CD4-positive, alpha-beta T cell treated with Interleukin-17A for 4 hours (primary cell): ENCODE measurements around the gene ANKS1B.
"Not testable (repeated sequence)": the region's sequence is repeated elsewhere in the genome, so short reads cannot be mapped to it uniquely, and the experiment has no call there.

Experiments
- DNase-seq: peaks from one replicate; pipeline ENCODE4 v3.0.0-alpha.2; 2020; ENCODE audit warnings: mixed read lengths

The ANKS1B gene

DNA sequence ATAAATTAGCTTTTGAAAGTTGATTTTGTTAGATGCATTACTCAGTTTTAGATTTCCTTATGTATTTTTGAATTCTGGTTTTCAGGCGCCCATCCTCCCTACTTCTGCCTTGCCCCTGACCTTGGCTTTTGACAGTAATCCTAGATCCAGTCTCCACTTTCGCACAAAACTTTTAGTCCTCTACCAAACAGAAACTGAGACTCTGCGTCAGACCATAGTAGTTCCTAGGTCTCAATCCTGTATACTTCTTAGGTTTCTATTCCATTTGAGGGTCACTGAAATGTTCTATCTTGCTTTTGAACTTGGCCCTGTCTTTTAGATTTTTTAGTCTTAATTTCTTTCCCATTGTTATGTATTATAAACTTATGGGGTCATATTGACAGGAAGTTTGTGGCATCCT lies 645.1 kb downstream of the ANKS1B start:
- no peak for DNase-seq

DNA sequence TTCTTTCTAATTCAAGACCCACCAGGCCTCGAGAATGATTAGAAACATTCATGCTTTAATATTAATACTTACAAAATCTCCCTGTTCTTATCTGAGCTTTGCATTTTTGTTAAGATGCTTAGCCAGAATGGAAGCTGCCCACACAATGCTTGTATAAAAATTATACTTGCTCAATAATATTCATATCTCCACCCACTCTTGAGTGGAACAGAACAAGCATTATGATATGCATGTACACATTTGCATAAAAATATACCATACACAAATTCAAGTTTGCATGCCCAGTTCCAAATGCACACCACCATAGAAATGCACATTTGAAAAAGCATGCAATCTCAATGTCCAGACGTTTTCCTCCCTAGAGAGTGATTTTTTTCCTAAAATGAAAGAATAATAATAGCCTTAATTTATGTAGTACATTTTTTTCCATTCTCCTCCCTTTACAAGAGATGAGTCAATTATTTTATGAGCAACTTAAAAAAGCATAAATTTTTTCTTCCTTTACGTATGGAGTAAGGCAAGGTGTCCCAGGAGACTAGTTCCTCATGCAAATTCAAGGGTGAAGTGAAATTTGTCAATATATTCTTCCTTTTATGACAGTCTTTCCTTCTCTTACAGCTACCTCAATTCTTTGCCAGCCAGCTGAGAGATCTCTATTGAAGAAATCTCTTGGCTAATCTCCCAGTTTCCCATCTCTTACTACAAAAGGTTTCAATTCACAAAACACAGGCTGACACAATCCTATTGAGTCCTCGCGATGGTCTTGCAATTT lies 650.3 kb downstream of the ANKS1B start:
- DNase-seq = no peak

DNA sequence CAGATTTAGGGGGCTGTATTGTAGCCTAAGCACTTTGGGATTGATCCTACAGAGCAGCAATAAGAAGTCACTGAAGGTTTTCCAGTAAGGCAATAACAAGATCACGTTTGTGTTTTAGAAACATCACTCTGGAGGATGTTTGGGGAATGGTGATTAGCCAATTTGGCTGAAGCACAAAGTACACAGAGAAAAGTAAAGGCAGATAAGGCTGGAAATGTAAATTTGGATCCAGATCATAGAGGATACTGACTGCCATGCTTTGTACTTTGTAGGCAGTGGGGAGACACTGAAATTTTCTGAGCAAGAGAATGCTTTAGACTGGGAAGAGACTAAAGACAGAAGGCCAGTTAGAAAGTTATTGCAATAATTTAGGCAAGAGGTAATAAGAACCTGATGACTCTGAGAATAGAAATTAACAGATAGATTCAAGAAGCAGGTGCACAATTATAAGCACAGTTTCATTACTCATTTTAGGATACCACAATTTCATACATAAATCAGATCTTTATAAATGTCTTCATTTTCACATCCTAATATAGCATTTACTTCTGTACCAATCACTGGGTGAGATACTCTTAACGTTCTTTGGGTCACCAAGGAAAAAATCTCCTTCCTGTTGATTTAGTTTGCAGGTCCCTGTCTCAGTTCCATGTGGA lies 651.7 kb downstream of the ANKS1B start:
- DNase-seq = no peak

DNA sequence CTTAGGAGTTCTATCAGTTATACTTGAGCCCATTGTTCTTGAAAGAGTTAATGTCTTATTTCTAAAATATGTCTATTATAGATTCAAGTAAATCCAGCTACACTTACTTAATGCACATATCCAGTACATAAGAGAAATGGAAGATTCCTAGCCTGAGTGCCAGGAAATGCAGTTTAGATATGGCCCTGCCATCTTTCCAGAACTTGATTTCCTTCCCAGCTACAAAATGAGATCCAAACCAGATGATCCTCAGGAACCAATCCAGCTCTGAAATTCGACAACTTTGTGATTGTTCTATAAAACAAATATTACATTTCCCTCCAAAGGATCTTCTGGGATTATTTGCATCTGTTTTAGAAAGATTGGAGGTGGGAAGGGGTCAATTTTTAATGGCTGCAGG lies 654.5 kb downstream of the ANKS1B start:
- DNase-seq = no peak

DNA sequence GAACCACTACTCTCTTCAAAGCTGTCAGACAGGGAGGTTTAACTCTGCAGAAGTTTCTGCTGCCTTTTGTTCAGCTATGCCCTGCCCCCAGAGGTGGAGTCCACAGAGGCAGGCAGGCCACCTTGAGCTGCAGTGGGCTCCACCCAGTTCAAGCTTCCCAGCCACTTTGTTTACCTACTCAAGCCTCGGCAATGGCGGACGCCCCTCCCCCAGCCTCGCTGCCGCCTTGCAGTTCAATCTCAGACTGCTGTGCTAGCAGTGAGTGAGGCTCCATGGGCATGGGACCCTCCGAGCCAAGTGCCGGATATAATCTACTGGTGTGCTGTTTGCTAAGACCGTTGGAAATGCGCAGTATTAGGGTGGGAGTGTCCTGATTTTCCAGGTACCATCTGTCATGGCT lies 663.5 kb downstream of the ANKS1B start:
- not testable (repeated sequence) for DNase-seq

DNA sequence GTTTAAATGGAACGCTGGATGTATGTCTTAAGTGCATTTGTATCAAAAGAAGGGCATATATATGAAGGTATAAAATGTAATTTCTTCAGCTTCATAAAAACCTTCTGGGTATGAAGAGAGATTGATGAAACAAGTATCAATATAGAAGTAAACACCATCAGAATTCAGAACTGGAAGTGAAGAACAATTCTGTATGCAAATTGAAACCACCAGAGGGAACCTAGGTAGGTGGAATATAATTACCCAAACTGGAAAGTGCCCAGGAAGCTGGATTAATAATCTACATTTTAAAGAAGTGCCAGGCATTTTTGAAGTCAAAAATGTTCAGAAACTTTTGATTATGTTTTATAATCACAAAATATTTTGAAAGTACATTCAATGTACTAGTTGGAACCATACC lies 673.4 kb downstream of the ANKS1B start:
- DNase-seq = no peak

DNA sequence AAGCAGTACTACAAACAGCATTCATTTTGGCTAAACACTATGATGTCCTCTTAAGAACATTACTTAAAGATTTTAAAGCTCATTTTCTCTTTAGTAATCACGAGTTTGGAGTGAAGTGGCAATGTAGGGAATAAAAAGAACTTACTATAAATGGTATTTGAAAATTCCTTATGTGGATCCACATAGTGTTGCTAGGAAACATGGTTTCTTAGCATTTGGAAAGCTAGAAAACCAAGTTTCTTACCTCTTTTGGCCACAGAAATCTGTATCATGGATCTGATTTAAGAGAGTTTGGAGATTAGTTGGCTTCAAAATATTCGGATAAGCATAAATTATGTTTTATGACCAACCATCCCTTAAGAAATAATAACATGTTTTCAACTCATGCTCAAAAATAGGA lies 674.9 kb downstream of the ANKS1B start:
- DNase-seq = no peak

DNA sequence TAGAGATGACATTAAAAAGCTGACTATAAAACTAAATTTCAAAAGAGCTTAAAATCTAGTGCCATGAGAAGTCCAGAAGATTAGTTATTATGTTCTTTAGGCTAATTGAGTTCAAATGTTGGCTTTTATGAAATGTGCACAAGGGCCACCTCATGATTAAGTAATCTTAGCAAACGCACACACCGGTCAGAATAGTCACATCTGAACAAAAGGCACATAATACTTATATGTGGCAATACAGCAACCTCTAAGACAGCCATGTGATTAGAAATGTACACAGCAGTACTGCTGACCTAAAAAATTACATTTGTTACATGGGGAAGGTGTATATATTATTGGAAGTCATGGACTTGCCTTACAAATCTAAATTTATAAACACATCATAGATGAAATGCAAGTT lies 681.9 kb downstream of the ANKS1B start:
- no peak for DNase-seq

DNA sequence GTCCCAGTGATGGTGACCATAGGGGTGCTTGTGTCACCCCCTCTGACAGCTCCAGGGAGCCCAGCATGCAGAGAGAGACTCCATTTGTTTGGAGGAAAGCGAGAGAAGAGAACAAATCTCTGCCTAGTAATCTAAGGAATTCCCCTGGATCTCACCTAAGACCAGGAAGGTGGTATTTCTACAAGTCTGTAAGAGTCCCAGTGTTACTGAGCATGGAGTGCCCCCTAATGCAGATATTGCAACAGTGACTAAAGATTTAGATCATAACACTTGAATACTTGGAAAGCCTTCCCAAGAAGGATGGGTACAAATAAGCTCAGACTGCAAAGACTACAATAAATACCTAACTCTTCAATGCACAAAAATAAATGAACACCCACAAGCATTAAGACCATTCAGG lies 697.6 kb downstream of the ANKS1B start:
- DNase-seq = no peak

DNA sequence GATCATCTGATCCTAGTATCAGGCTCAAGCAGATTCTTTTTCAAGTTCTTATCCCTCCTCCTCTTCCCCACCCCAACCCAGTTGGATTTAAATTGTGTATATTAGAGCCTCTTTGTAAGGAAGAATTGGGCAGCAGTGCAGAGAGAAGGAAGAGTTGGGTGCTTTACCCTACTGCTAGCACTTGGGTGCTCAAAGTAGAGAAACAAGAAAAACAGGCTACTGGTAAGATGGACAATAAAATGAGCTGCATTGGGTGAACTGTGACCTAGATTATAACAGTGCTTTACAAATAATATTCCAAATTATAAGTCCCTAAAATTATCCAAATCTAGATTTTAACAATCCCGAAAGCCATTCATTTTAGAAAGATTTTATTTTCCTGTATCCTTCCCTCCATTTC lies 700.6 kb downstream of the ANKS1B start:
- no peak for DNase-seq

DNA sequence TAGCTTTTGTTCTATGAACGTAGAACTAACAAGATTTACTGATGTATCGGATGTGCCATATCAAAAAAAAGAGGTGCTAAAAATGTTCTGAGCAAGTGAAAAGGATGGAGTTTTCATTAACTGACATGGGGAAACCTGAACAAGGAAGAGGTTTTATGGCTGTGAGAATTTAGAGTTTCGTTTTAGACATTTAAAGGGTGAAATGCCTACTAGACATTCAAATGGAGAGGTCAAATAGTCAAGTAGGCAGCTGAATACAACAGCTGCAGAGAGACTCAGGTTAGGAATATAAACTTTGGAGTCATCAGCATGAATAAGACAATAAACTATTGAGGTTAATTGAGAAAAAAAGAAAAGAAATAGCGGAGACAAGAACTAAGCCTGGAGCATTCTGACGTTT lies 702.1 kb downstream of the ANKS1B start:
- no peak for DNase-seq

DNA sequence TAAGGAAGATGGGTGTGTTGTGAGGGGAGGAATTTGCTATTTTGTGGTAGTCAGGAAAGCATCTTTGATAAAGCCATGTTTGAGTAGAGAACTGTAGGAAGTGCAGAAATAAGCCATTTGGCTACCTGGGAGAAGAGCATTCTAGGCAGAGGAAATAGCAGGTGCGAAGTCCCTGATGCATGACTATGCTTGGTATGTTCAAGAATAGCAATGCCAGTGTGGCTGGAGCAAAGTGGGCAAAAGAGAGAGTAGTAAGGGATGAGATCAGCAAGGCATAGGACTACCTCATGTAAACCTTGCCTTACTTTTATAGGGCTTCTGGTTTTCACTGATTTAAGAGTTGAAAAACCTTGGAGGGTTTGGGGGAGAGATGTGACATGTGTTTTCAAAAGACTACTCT lies 702.6 kb downstream of the ANKS1B start:
- DNase-seq = no peak

DNA sequence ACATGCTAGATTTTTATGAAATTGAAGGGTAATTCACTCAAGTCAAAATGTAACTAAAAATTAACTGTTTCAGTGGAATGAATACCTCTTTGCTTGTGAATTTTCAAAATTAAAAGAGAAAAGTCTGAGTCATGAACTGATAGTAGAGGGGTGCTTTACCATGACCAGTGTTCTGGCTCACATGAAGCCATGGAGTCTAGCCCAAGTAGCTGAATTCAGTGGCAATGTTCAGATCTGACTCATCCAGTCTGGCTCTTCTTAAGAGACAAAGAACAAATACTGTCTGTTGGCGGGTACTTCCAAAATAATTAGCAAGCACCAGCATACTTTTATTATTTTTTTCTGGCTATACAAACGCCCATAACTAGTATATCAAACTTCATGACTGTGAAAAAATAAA lies 703.5 kb downstream of the ANKS1B start:
- DNase-seq = no peak

DNA sequence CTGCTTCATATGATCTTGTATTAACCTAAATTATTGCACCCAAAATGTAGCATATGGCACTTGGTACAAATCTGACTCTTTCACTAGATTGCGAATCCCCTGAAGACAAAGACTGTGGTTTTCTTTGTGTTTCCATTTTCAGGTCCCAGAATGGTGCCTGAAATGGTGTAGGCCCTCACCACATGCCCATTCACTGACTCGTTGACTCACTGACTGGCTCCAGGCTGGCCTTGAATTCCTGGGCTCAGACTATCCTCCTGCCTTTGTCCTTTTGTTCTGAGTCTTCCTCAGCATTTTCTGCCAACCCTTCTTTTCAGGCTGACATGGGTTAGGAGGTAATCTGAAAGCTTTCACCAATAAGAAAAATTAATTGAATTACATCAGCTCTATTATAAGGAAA lies 705.8 kb downstream of the ANKS1B start:
- no peak for DNase-seq

DNA sequence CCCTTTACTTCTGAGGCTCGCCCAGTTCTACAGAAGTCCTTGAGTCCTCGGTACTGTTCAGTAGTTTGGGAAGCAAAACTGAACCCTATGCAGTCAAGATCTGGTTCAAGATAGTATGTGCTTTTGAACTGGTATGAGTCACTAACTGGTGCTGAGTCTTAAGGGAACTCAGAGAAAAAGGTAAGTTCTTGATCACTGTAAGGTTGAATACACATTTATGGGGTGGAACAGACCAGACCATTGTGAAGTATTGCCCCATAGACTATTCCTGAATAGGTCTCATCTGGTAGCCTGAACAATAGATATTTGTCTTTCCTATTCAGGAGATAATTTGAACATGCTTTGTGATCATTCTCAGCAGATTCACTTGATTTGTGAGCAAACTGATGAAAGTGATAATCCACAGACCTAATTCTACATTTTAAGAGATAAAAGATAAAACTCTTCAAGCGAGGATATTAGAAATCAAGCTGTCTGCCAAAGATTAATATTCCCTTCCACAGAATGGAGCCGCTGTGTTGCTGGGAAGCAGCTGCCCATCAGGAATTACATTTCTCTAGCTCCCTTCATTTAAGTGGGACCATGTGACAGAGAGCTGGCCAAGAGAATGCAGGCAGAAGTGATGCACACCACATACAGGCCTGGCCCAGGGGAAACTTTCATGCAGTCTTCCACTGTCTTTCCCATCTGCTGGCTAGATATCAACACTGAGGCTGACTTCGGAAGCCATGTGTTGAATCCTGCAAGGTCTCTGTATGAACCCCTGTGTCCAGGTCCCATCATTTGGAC lies 707.0 kb downstream of the ANKS1B start:
- DNase-seq = no peak

DNA sequence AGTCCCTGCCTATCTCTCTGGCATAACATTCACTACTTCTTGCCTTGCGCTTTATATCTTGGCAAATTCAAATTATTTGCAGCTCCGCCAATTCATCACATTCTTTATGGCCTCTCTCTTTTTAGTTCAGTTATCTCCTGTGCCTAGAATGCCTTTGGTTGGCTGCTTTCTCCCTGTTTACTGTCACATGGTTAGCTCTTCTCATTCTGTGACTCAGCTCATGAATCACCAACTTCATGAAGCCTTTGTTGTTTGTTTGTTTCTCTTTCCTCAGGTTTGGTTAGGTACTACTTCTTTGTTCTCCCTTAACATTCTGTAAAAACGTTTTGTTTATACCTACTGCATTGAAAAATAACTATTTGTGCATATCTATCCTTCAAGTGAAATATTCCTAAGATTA lies 713.7 kb downstream of the ANKS1B start:
- DNase-seq = no peak

DNA sequence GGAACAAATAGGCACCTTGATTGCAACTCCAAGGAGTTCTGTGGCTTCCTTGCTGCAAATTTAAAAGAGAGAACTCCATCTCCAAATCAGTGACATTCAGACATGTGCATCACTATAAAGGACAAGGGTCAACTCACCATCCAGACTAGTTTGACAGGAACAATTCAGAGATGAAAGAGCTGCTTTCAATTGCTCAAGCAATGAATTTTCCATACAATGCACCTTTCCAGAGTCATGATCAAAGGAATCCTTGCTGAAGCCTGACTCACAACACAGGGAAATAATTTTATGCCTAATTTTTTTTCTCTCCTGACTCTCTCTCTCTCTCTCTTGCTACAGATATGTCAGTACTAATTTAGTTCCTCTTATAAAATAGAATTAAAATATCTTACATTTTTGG lies 717.7 kb downstream of the ANKS1B start:
- no peak for DNase-seq

DNA sequence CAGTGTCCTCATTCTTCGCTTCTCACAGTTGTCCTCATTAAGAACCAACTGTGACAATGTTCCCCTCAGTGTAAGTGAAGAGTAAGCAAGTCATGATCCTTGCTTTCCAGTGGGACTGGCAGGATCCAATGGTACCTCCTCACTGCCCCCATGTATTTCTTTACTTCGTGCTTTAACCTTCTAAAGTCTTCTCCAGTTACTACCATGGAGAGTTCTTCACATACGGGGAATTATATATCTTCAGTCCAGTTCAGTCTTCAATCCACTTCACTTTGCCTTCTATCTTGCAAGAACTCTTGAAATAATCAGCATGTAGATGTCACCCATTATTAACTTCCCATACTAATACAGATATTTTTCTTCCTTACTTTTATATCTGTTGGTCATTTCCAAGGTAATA lies 719.1 kb downstream of the ANKS1B start:
- no peak for DNase-seq

DNA sequence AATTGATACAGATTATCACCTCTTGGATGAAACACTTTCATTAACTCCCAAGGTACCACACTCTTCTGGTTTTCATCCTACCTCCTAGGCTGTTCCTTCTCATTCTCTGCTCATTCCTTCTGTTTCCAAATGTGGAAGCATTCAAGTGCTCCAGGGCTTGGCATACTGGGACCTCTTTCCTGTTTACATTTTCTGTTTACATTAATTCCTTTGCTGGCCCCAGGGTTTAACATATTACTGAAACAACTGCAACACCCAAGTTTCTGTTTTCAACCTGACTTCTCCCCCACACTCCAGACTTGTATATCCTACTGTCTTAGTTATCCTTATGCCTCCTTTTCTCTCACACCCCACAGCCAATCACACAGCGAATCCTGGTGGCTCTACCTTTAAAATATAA lies 723.5 kb downstream of the ANKS1B start:
- DNase-seq = no peak

DNA sequence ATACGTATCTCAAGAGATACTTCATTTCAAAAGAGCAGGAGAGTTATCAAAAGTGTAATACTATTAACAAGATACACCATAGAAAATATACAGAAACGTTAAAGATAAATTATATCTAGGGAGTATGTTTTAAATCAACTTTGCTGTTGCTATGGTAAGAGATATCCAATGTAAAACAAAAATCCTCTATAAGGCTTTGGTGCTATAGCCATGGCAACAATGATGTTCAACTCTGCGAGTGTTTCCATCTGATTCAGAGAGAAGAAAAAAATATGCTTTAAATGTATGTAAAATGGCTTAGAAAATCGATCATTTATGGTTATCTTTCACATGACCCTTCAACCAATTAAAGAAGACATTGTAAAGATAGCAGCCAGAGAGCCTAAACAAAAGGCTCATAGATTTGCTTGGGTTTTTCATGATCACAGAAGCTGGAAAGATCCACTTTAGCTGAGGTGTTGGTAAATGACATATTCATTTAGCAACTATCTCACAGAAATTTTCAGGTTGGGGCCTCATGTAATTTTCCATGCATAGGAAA lies 724.2 kb downstream of the ANKS1B start:
- DNase-seq = no peak

DNA sequence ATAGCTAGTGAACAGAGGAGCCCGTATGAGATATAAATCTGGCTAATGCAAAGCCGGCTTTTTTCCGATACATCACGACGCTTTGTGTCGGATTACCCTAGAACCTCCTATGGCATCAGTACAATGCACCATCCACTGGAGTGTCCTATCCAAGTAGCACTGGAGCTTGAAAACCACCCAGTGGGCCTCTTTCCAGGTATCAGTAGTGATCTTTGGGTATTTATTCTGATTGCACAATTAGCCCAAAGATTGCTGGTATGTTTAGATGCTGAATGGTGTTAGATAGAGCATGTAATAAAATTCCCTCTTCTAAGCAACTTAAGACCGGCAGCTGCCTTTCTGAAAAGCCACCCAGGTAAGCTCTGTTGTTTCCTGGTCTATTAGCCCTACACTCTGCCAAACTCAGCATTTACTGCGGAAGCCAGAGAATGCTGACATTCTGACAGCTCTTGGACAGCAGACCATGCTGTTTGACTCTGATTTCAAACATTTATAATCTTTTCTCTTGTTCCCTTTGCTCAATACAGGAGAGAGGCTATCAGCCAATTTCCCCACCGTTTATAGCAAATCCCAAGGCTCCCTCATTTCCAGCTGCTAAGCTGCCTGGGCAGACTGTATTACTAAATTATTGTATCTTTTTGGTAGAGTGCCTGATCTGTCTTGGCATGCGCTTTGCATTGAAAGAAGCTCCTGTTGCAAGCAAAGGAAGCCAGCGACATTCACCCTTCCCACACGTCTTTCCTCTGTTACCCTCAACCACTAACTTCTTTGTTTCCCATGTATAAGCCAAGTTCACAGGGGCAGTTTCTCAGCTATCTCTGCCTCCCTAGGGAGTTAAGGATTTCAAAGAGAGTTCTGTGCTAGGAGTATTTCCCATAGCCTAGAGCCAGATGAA lies 725.4 kb downstream of the ANKS1B start:
- DNase-seq = no peak

DNA sequence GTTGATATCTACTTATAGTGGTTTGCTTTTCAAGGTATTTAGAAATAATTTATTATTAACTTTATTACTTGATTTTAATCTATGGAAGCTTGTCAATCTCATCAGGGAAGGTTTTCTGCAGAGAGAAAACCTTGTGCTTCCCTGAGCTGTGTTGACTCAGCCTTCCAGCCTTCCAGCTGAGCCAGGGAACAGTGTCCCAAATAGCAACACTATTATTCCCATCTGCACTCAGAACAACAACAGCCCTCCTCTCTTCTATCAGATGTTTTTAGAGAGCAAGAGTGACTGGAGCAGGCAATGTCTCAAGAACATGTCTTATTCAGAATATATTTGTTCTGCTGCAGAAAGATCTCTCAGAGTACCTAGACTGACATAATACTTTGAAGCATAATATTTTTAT lies 727.1 kb downstream of the ANKS1B start:
- DNase-seq = no peak

DNA sequence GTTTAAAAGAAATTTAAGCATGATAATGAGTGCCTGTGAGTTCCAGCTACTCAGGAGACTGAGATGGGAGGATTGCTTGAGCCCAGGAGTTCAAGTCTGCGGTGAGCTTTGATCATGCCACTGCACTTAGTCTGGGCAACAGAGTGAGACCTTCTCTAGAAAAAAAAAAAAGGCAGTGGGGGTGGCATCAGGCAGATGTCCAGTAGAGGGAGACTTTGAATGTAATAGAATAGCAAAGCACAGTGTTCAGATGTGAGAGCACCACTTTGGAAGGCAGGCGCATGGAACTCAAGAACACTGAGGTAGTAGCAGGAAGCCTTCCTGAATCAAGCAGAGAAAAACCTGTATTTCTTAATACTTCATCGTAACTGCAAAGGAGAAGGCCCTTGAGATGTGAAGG lies 731.7 kb downstream of the ANKS1B start:
- DNase-seq = no peak
